ENCODE data around the gene MAD1L1.

DNA sequence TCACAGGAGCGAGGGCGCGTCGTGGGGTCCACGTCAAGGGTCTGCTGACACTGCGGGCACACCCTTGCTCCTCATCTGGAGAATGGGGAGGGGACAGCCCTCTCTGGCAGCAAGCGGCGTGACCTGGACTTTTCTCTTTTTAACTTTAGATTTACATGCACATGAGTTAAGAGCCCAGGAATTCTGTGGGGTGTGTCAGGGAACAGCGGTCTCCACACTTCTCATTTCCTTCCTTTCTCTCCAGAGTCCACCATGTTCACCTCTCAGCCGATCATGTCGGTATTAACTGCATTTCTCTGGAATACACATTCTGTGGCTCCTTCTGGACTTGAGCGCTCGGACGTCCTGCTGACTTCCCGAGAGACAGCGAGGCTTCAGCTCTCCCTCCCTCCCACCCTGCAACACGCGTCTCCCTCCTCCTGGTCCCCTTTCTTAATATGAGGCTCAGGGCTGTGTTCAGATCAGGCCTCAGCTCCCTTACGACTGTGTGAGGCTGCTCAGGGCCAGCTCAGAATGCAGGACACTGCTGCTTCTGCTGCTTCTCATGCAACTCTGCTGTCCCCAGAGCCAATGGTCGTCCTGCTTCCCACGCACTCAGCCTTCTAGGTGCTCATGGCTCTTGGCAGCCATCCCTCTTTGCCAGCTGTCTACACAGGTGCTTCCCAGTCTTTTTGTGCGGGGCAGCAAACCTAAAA is 301.3 kb downstream of the MAD1L1 start:
- TF ChIP-seq YY1 (IDR thresholded peaks at IDR 0.05; ENCODE audit: extremely low read depth, insufficient replicate concordance, low read depth, low read length) = no peak
- no peak for TF ChIP-seq CTCF (IDR thresholded peaks at IDR 0.05 in 2 of 3, conservative IDR thresholded peaks at IDR 0.05 in 1 of 3; ENCODE audit: borderline replicate concordance in 1 of 3, insufficient read depth in 1 of 3, low read depth in 2 of 3, low read length in 2 of 3)
- no peak for TF ChIP-seq POLR2A (IDR thresholded peaks at IDR 0.05; ENCODE audit: borderline replicate concordance, extremely low read depth, insufficient read depth, insufficient read length)
- TF ChIP-seq JUND (IDR thresholded peaks at IDR 0.05) = no peak
- TF ChIP-seq, protein P1, sequence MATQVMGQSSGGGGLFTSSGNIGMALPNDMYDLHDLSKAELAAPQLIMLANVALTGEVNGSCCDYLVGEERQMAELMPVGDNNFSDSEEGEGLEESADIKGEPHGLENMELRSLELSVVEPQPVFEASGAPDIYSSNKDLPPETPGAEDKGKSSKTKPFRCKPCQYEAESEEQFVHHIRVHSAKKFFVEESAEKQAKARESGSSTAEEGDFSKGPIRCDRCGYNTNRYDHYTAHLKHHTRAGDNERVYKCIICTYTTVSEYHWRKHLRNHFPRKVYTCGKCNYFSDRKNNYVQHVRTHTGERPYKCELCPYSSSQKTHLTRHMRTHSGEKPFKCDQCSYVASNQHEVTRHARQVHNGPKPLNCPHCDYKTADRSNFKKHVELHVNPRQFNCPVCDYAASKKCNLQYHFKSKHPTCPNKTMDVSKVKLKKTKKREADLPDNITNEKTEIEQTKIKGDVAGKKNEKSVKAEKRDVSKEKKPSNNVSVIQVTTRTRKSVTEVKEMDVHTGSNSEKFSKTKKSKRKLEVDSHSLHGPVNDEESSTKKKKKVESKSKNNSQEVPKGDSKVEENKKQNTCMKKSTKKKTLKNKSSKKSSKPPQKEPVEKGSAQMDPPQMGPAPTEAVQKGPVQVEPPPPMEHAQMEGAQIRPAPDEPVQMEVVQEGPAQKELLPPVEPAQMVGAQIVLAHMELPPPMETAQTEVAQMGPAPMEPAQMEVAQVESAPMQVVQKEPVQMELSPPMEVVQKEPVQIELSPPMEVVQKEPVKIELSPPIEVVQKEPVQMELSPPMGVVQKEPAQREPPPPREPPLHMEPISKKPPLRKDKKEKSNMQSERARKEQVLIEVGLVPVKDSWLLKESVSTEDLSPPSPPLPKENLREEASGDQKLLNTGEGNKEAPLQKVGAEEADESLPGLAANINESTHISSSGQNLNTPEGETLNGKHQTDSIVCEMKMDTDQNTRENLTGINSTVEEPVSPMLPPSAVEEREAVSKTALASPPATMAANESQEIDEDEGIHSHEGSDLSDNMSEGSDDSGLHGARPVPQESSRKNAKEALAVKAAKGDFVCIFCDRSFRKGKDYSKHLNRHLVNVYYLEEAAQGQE (IDR thresholded peaks at IDR 0.05; ENCODE audit: low read depth) = no peak
- TF ChIP-seq ZNF274 (IDR thresholded peaks at IDR 0.05; ENCODE audit: low read depth, low read length) = no peak
- no peak for TF ChIP-seq POLR2AphosphoS5 (IDR thresholded peaks at IDR 0.05; ENCODE audit: low read depth, low read length)
- no peak for TF ChIP-seq EZH2 (IDR thresholded peaks at IDR 0.05)
- no peak for TF ChIP-seq SIN3A (IDR thresholded peaks at IDR 0.05; ENCODE audit: low read depth)
- no peak for TF ChIP-seq RAD21 (IDR thresholded peaks at IDR 0.05; ENCODE audit: low read depth)
- TF ChIP-seq TCF7L2 (IDR thresholded peaks at IDR 0.05; ENCODE audit: borderline replicate concordance, extremely low read depth, insufficient read depth, insufficient read length) = no peak
- no peak for TF ChIP-seq SRF (IDR thresholded peaks at IDR 0.05; ENCODE audit: low read depth)
- no peak for TF ChIP-seq EGR1 (IDR thresholded peaks at IDR 0.05; ENCODE audit: low read depth)
